Lower leg skin (tissue), 3 donors: Measurements from ENCODE around the gene RNF121.

ENCODE experiments used
- POLR2A ChIP-seq, 2 donors: fragments of 450-650 bp; IDR thresholded peaks; one replicate each; pipeline ENCODE4 v1.6.1; 2016 to 2017; ENCODE audit warnings: antibody characterized with exemption in 2 of 2, mild to moderate bottlenecking in 1 of 2, moderate library complexity in 1 of 2
- TF ChIP-seq, protein P1 (sequence below), 3 donors: fragments of 450-650 bp; IDR thresholded peaks; one replicate each; pipeline ENCODE4 v1.5.1; 2016; ENCODE audit warnings: antibody characterized with exemption in 3 of 3, mild to moderate bottlenecking in 3 of 3, moderate library complexity in 2 of 3

GRCh38 chr11:72014761-72015320, 86.0 kb downstream of the RNF121 start:
- TF ChIP-seq, protein P1, sequence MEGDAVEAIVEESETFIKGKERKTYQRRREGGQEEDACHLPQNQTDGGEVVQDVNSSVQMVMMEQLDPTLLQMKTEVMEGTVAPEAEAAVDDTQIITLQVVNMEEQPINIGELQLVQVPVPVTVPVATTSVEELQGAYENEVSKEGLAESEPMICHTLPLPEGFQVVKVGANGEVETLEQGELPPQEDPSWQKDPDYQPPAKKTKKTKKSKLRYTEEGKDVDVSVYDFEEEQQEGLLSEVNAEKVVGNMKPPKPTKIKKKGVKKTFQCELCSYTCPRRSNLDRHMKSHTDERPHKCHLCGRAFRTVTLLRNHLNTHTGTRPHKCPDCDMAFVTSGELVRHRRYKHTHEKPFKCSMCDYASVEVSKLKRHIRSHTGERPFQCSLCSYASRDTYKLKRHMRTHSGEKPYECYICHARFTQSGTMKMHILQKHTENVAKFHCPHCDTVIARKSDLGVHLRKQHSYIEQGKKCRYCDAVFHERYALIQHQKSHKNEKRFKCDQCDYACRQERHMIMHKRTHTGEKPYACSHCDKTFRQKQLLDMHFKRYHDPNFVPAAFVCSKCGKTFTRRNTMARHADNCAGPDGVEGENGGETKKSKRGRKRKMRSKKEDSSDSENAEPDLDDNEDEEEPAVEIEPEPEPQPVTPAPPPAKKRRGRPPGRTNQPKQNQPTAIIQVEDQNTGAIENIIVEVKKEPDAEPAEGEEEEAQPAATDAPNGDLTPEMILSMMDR (IDR thresholded peaks at IDR 0.05): no peak
- no peak for TF ChIP-seq POLR2A (IDR thresholded peaks at IDR 0.05)
